Brain microvascular endothelial cell (primary cell): ENCODE data around the gene CSMD2.

ENCODE experiments used
- DNase-seq: peaks from one replicate; pipeline ENCODE4 v3.0.0-alpha.2; 2020
- H3K27ac ChIP-seq: fragments of 250-450 bp; sonication (Bioruptor Pico); 2 replicates; pipeline ENCODE4 v1.5.1; 2020; ENCODE audit warnings: mild to moderate bottlenecking, moderate library complexity
- H3K27me3 ChIP-seq: fragments of 250-450 bp; sonication (Bioruptor Pico); replicated peaks from 2 replicates; pipeline ENCODE4 v1.5.1; 2020; ENCODE audit warnings: mild to moderate bottlenecking
- H3K36me3 ChIP-seq: fragments of 250-450 bp; sonication (Bioruptor Pico); replicated peaks from 2 replicates; pipeline ENCODE4 v1.5.1; 2020; ENCODE audit warnings: mild to moderate bottlenecking
- H3K4me3 ChIP-seq: 2 replicates; pipeline ENCODE4 v1.5.1; 2011; ENCODE audit warnings: low read depth, mild to moderate bottlenecking, control low read depth, low read length, moderate library complexity
- CTCF ChIP-seq: IDR thresholded peaks from 2 replicates; pipeline ENCODE4 v1.5.1; 2011; ENCODE audit warnings: low read depth, mild to moderate bottlenecking, moderate library complexity, low read length, control low read depth, inconsistent platforms; ENCODE audit errors: missing control alignments
- in situ Hi-C: cut with HindIII; loops from 2 replicates; pipeline ENCODE4 v1.10.0; 2017; ENCODE audit warnings: low sequenced_read_pairs, low pct_ligation_motif_present

The CSMD2 gene

GRCh38 chr1:34013136-34013535, 151.9 kb downstream of the CSMD2 start:
- Histone ChIP-seq H3K27me3 (no peaks in the 10 kb centered on the region), H3K27ac (no peak overlapping the region), H3K36me3 (no peaks in the 10 kb centered on the region), H3K4me3 (no peak overlapping the region)
- no peak for DNase-seq
- TF ChIP-seq CTCF: no peak
- in situ Hi-C loops: no loop called here

- H3K4me3 ChIP-seq: no peak overlapping the region
- H3K27me3 ChIP-seq: no peaks in the 10 kb centered on the region
- in situ Hi-C loops: no loop called here
- no peaks in the 10 kb centered on the region for H3K36me3 ChIP-seq
- TF ChIP-seq CTCF: no peak
- H3K27ac ChIP-seq: no peak overlapping the region
- no peak for DNase-seq
These were observed 155.6 kb downstream of the CSMD2 start for GRCh38 chr1:34009340-34009985.

- in situ Hi-C loops: no loop called here
- Histone ChIP-seq H3K27ac (no peak overlapping the region), H3K36me3 (no peaks in the 10 kb centered on the region), H3K27me3 (no peaks in the 10 kb centered on the region), H3K4me3 (no peak overlapping the region)
- no peak for DNase-seq
- TF ChIP-seq CTCF: no peak
These were observed 157.3 kb downstream of the CSMD2 start for GRCh38 chr1:34007760-34008159.

GRCh38 chr1:34005309-34005708, 159.7 kb downstream of the CSMD2 start:
- in situ Hi-C loops: no loop called here
- Histone ChIP-seq H3K27ac (no peak overlapping the region), H3K4me3 (no peak overlapping the region), H3K27me3 (no peaks in the 10 kb centered on the region), H3K36me3 (no peaks in the 10 kb centered on the region)
- DNase-seq: no peak
- no peak for TF ChIP-seq CTCF

- DNase-seq: no peak
- no peak for TF ChIP-seq CTCF
- in situ Hi-C loops: no loop called here
- H3K36me3 ChIP-seq: no peaks in the 10 kb centered on the region
- no peak overlapping the region for H3K4me3 ChIP-seq
- no peak overlapping the region for H3K27ac ChIP-seq
- no peaks in the 10 kb centered on the region for H3K27me3 ChIP-seq
These were observed 162.2 kb downstream of the CSMD2 start for GRCh38 chr1:34002810-34003209.
